H1 (cell line): ENCODE data around the gene PIM2.

Source experiments
- BRCA1 ChIP-seq: IDR thresholded peaks from 2 replicates; pipeline ENCODE4 v1.6.1; 2012; ENCODE audit warnings: low read depth, low read length, improper control_type of control experiment
- CHD2 ChIP-seq: IDR thresholded peaks from 2 replicates; pipeline ENCODE4 v1.6.1; 2012; ENCODE audit warnings: low read length, improper control_type of control experiment
- EZH2 ChIP-seq: fragments of 200-600 bp; sonication (generic); IDR thresholded peaks from 2 replicates; pipeline ENCODE4 v1.7.1; 2012; ENCODE audit warnings: low read depth, mild to moderate bottlenecking, moderate library complexity, low read length, inconsistent platforms; ENCODE audit not compliant: severe bottlenecking
- MAX ChIP-seq: IDR thresholded peaks from 2 replicates; pipeline ENCODE4 v1.6.1; 2012; ENCODE audit warnings: inconsistent platforms
- POLR2A ChIP-seq, 2 experiments: IDR thresholded peaks; 1 replicate in 1 of 2; 2 replicates in 1 of 2; pipeline ENCODE4 v1.6.1; 2011; ENCODE audit warnings: low read depth in 2 of 2, low read length in 2 of 2, mild to moderate bottlenecking in 2 of 2; ENCODE audit errors: control extremely low read depth in 1 of 2
- TCF12 ChIP-seq: IDR thresholded peaks from 2 replicates; pipeline ENCODE4 v1.6.1; 2011; ENCODE audit warnings: low read depth, mild to moderate bottlenecking, low read length
- YY1 ChIP-seq: IDR thresholded peaks from 2 replicates; pipeline ENCODE4 v1.6.1; 2011; ENCODE audit warnings: low read depth, mild to moderate bottlenecking, low read length
- TF ChIP-seq, protein P1 (sequence below), 3 experiments: IDR thresholded peaks; 1 replicate in 2 of 3; 2 replicates in 1 of 3; pipeline versions ENCODE4 v1.5.1 to v1.6.1; 2011; ENCODE audit warnings: low read length in 3 of 3, mild to moderate bottlenecking in 3 of 3, inconsistent platforms in 2 of 3, low read depth in 1 of 3, moderate library complexity in 1 of 3; ENCODE audit not compliant: insufficient read depth in 1 of 3; ENCODE audit errors: control extremely low read depth in 1 of 3

- no peak for TF ChIP-seq TCF12
- TF ChIP-seq, protein P1, sequence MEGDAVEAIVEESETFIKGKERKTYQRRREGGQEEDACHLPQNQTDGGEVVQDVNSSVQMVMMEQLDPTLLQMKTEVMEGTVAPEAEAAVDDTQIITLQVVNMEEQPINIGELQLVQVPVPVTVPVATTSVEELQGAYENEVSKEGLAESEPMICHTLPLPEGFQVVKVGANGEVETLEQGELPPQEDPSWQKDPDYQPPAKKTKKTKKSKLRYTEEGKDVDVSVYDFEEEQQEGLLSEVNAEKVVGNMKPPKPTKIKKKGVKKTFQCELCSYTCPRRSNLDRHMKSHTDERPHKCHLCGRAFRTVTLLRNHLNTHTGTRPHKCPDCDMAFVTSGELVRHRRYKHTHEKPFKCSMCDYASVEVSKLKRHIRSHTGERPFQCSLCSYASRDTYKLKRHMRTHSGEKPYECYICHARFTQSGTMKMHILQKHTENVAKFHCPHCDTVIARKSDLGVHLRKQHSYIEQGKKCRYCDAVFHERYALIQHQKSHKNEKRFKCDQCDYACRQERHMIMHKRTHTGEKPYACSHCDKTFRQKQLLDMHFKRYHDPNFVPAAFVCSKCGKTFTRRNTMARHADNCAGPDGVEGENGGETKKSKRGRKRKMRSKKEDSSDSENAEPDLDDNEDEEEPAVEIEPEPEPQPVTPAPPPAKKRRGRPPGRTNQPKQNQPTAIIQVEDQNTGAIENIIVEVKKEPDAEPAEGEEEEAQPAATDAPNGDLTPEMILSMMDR (IDR thresholded peaks at IDR 0.05; ENCODE audit: control extremely low read depth in 1 of 3, insufficient read depth in 1 of 3, low read depth in 1 of 3, low read length in 3 of 3), result no peak
- no peak for TF ChIP-seq YY1
- no peak for TF ChIP-seq MAX
- TF ChIP-seq POLR2A (IDR thresholded peaks at IDR 0.05; ENCODE audit: control extremely low read depth in 1 of 2, low read depth in 2 of 2, low read length in 2 of 2), result no peak
- no peak for TF ChIP-seq EZH2
- TF ChIP-seq CHD2, result no peak
- no peak for TF ChIP-seq BRCA1
Measured at GRCh38 chrX:48905090-48905790, 13.6 kb downstream of the PIM2 start.
